NCI-H187 treated with DMSO at 0.1 percent for 48 hours (cell line): ENCODE measurements around the gene CXCL10.
"Not testable (repeated sequence)": the region's sequence is repeated elsewhere in the genome, so short reads cannot be mapped to it uniquely, and the experiment has no call there.

Experiments used
- DNase-seq: peaks from one replicate; lab custom pipeline; 2025; lab: John Stamatoyannopoulos, UW

Gene CXCL10

GRCh38 chr4:76028350-76028765 lies 5.1 kb upstream of the CXCL10 start:
- no peak for DNase-seq

GRCh38 chr4:76024065-76024464 lies 768 bp upstream of the CXCL10 start:
- DNase-seq, result no peak

GRCh38 chr4:76022677-76023076 lies 620 bp downstream of the CXCL10 start:
- no peak for DNase-seq

GRCh38 chr4:76022031-76022430 lies 1.3 kb downstream of the CXCL10 start:
- DNase-seq, result no peak

GRCh38 chr4:76017056-76017686 lies 6.1 kb downstream of the CXCL10 start:
- no peak for DNase-seq

- no peak for DNase-seq
Observed at GRCh38 chr4:76016393-76016792, 6.9 kb downstream of the CXCL10 start.

GRCh38 chr4:76013540-76013939 lies 9.8 kb downstream of the CXCL10 start:
- no peak for DNase-seq

GRCh38 chr4:76012388-76012801 lies 10.9 kb downstream of the CXCL10 start:
- DNase-seq, result no peak

GRCh38 chr4:76011700-76012387 lies 11.5 kb downstream of the CXCL10 start:
- DNase-seq, result no peak

- DNase-seq, result no peak
Observed at GRCh38 chr4:76011018-76011670, 12.2 kb downstream of the CXCL10 start.

- no peak for DNase-seq
Observed at GRCh38 chr4:76010576-76010975, 12.7 kb downstream of the CXCL10 start.

GRCh38 chr4:76009311-76009710 lies 14.0 kb downstream of the CXCL10 start:
- no peak for DNase-seq

- DNase-seq, result no peak
Observed at GRCh38 chr4:76007089-76007862, 16.0 kb downstream of the CXCL10 start, which contains the start of gene CXCL9. Gene CXCL9 (minus strand): TSS chr4:76007509. CDS start chr4:76007449, 60 bp downstream.

- DNase-seq, result no peak
Observed at GRCh38 chr4:76003620-76004019, 19.7 kb downstream of the CXCL10 start.

- DNase-seq, result no peak
Observed at GRCh38 chr4:76003035-76003434, 20.3 kb downstream of the CXCL10 start.

GRCh38 chr4:76002176-76002575 lies 21.1 kb downstream of the CXCL10 start:
- DNase-seq, result no peak

- DNase-seq, result no peak
Observed at GRCh38 chr4:76001700-76002099, 21.6 kb downstream of the CXCL10 start.

GRCh38 chr4:76000279-76000678 lies 23.0 kb downstream of the CXCL10 start:
- no peak for DNase-seq

GRCh38 chr4:75998525-75999147 lies 24.7 kb downstream of the CXCL10 start:
- DNase-seq, result not testable (repeated sequence)

- DNase-seq, result no peak
Observed at GRCh38 chr4:75997946-75998345, 25.4 kb downstream of the CXCL10 start.

- no peak for DNase-seq
Observed at GRCh38 chr4:75997081-75997480, 26.2 kb downstream of the CXCL10 start.

- DNase-seq, result peak; percentile 12
Observed at GRCh38 chr4:75995727-75996126, 27.6 kb downstream of the CXCL10 start.
